Stimulated activated CD8-positive, alpha-beta memory T cell treated with anti-CD3 and anti-CD28 coated beads, Interleukin-2, amount 100 ng/mL, for 48 hours (primary cell): ENCODE data around the gene CEP120.

Experiments used
- DNase-seq, 2 donors: peaks; one replicate each; pipeline ENCODE4 v3.0.0-alpha.2; 2020; ENCODE audit warnings: low read depth in 2 of 2

CEP120 gene

GRCh38 chr5:123299136-123299535 is 124.1 kb downstream of the CEP120 start:
- DNase-seq: no peak

DNA sequence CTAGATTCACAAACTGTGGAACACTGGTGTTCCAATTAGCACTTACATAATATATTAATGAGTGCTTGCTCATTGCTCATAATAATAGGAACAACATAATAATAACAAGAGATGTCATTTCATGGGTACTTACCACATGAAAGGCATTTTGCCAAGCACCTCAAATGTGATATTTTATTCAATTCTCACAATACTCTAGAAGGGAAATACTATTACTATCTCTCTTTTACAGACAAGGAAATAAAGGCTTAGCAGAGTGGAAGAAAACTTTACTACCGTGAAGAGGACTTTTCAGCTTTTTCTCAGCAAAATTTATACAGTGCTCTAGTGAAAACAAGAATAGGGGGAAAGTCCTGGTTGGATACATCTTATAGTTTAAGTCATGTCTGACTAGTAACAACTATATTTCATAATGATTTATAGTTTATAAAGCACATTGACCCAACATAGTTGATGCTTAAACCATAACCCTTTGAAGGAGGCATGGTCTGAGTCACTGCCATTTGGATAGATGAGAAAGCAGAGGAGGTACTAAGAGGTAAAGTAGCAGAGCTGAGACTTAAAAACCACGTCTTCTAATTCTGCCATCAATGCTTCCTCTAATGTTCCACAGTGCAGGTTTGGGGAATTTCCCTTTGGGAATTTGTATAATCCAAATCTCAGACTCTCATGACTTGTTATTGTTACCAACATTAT is 124.7 kb downstream of the CEP120 start:
- no peak for DNase-seq

- no peak for DNase-seq
Measured at GRCh38 chr5:123297866-123298265, 125.3 kb downstream of the CEP120 start.

DNA sequence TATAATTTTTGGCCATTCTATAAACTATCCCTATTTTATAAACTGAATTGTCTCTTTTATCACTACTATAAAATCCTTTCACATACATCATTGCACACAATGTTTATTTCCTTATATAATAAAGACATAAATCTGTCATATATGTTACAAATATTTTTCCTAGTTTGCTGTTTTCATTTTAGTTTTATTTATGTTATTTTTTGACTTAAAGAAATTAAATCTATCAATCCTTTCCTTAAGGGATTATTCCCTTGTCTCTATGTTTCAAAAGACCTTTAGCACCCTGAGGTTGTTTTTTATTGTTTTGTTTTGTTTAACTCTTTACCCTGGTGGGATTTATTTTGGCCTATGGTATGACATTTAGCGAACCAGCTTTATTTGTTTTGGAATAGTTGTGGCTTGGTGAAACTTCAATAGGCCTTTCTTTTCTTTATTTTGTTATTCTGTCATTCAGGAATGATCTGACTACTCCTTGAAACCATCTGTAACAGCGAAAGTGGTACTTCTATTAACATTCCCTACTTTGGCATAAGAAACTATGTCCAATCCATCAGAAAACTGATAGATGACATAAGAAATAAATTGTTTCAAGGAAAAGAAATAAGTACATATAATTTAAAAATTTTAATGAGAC is 125.9 kb downstream of the CEP120 start:
- no peak for DNase-seq
